Psoas muscle (tissue), 8 donors: Measurements from ENCODE around the gene MIAT. TPM values are rescaled to one million over a fixed set of nuclear protein-coding genes. Genes with fewer than 3 reads are reported as not detected.

Experiments
- ATAC-seq, 4 donors: fragments of 200-7000 bp; cut with Tn5 transposase; one replicate each; pipeline ENCODE4 v1.9.1; 2020; ENCODE audit warnings: moderate library complexity in 3 of 4, mild to moderate bottlenecking in 2 of 4
- DNase-seq, 2 donors: peaks; one replicate each; pipeline ENCODE4 v3.0.0-alpha.2; 2020
- H3K27ac ChIP-seq: fragments of 200-600 bp; one replicate; pipeline ENCODE4 v1.8.0; 2022
- H3K27me3 ChIP-seq, 3 donors: fragments of 200-600 bp in 1 of 3; one replicate each; pipeline versions ENCODE4 v1.6.1 to v1.8.0; 2013 to 2022; ENCODE audit warnings: low read length in 2 of 3, mild to moderate bottlenecking in 2 of 3, moderate library complexity in 1 of 3; ENCODE audit not compliant: insufficient read depth in 3 of 3
- H3K36me3 ChIP-seq, 2 donors: fragments of 200-600 bp in 1 of 2; one replicate each; pipeline versions ENCODE4 v1.6.1 to v1.8.0; 2013 to 2022; ENCODE audit warnings: low read depth in 1 of 2, mild to moderate bottlenecking in 1 of 2, moderate library complexity in 1 of 2; ENCODE audit not compliant: insufficient read depth in 1 of 2
- H3K4me1 ChIP-seq: fragments of 200-600 bp; one replicate; pipeline ENCODE4 v1.8.0; 2022
- H3K4me3 ChIP-seq: fragments of 200-600 bp; one replicate; pipeline ENCODE4 v1.8.0; 2022; ENCODE audit warnings: mild to moderate bottlenecking
- H3K9me3 ChIP-seq: fragments of 200-600 bp; one replicate; pipeline ENCODE4 v1.8.0; 2022
- CTCF ChIP-seq: fragments of 200-600 bp; IDR thresholded peaks from one replicate; pipeline ENCODE4 v1.8.0; 2022; ENCODE audit warnings: antibody characterized with exemption
- WGBS, 3 donors: extraction: QIAGEN DNeasy Blood & Tissue Kit; methylation state at CpG; one replicate each; pipeline versions ENCODE4 v1.1.6 to v1.1.7; 2013; 5-methylcytosine and 5-hydroxymethylcytosine counted together
- intact Hi-C, 2 donors: fragments of 100-400 bp; cut with DNase I; formaldehyde crosslinking; loops; one replicate each; pipeline versions ENCODE4 v1.11.0 to v1.14.2; 2022
- polyA plus RNA-seq, 3 donors: library from polyadenylated mRNA; stranded (reverse); fragments of 200-250 nt; gene quantifications; one replicate each; pipeline ENCODE4 v1.2.3, GENCODE V29; 2013
- total RNA-seq, 4 donors: library from RNA; stranded (reverse); fragmentation: NEBNext Ultra II Directional in 2 of 4; extraction: Animal tissue kit (Norgen Biotek cat#: 25700) in 2 of 4; gene quantifications; one replicate each; pipeline versions ENCODE4 v1.2.1 to v1.2.4, GENCODE V29; 2021 to 2023
- donor health status: healthy with polysubstance abuse.
- donor health status: DM: no; HTN: no; CAD: no; lungs with moderate emphysema.
- donor health status: Bipolar disorder and iron deficiency.
- donor health status: healthy.
- donor health status: DM: yes; HTN: yes; CAD: no.
- donor health status: DM: no; HTN: no; CAD: no.
- donor health status: DM: no; HTN: no; CAD: no.
- donor health status: DM: yes; HTN: yes; CAD: no.

MIAT gene
- total and polyA plus RNA-seq, 7 donors, result 0.04 to 0.59 (median 0.30) TPM

- 84 to 87% (median 84%) methylated on average over 12 of the region's 12 CpGs for WGBS, 3 donors
- intact Hi-C loops, result no loop called here
Observed at GRCh38 chr22:26624803-26625202, 32.6 kb upstream of the MIAT start.

GRCh38 chr22:26629988-26630761 is 27.2 kb upstream of the MIAT start:
- DNase-seq, result no peak
- intact Hi-C loops, result no loop called here
- TF ChIP-seq CTCF, result no peak

More at GRCh38 chr22:26624803-26625202, 32.6 kb upstream of the MIAT start:
- TF ChIP-seq CTCF, result no peak
- Histone ChIP-seq H3K36me3 (no peaks in the 10 kb centered on the region), H3K4me1 (no peaks in the 10 kb centered on the region), H3K9me3 (no peaks in the 10 kb centered on the region), H3K4me3 (no peak overlapping the region), H3K27ac (no peak overlapping the region), H3K27me3 (no peaks in the 10 kb centered on the region)
- no peak for ATAC-seq
- DNase-seq, result no peak

GRCh38 chr22:26631282-26631681 is 26.1 kb upstream of the MIAT start:
- no peak overlapping the region for H3K27ac ChIP-seq
- H3K36me3 ChIP-seq, result no peaks in the 10 kb centered on the region
- no peak for ATAC-seq
- WGBS, 3 donors, result 92 to 93% (median 93%) methylated on average over 4 of the region's 4 CpGs
- DNase-seq, result no peak
- H3K9me3 ChIP-seq, result no peaks in the 10 kb centered on the region
- H3K4me1 ChIP-seq, result no peaks in the 10 kb centered on the region
- intact Hi-C loops, result no loop called here
- H3K4me3 ChIP-seq, result no peak overlapping the region
- H3K27me3 ChIP-seq, result no peaks in the 10 kb centered on the region
- TF ChIP-seq CTCF, result no peak

More at GRCh38 chr22:26629988-26630761, 27.2 kb upstream of the MIAT start:
- no peaks in the 10 kb centered on the region for H3K36me3 ChIP-seq
- H3K4me3 ChIP-seq, result no peak overlapping the region
- H3K27ac ChIP-seq, result no peak overlapping the region
- ATAC-seq, result no peak
- H3K9me3 ChIP-seq, result no peaks in the 10 kb centered on the region
- 85 to 88% (median 85%) methylated on average over 16 to 18 of the region's 18 CpGs for WGBS, 3 donors
- no peaks in the 10 kb centered on the region for H3K4me1 ChIP-seq
- no peaks in the 10 kb centered on the region for H3K27me3 ChIP-seq

GRCh38 chr22:26632422-26633155 is 24.8 kb upstream of the MIAT start:
- 55 to 65% (median 64%) methylated on average over 8 of the region's 8 CpGs for WGBS, 3 donors
- Histone ChIP-seq H3K4me1 (no peaks in the 10 kb centered on the region), H3K27ac (no peak overlapping the region), H3K4me3 (no peak overlapping the region), H3K27me3 (no peaks in the 10 kb centered on the region), H3K36me3 (no peaks in the 10 kb centered on the region), H3K9me3 (no peaks in the 10 kb centered on the region)
- DNase-seq (no peak), ATAC-seq (peak in 1 of 4 donors; percentile 49)
- intact Hi-C loops, result no loop called here
- TF ChIP-seq CTCF, result no peak
